GM12801 (cell line): ENCODE measurements around the gene RASSF4.

Experiments used
- CTCF ChIP-seq: IDR thresholded peaks from one replicate; pipeline ENCODE4 v1.5.1; 2011; ENCODE audit warnings: control low read depth; ENCODE audit not compliant: insufficient read length; ENCODE audit errors: extremely low read depth

The RASSF4 gene

GRCh38 chr10:44916429-44916828, 43.2 kb upstream of the RASSF4 start:
- TF ChIP-seq CTCF: no peak

DNA sequence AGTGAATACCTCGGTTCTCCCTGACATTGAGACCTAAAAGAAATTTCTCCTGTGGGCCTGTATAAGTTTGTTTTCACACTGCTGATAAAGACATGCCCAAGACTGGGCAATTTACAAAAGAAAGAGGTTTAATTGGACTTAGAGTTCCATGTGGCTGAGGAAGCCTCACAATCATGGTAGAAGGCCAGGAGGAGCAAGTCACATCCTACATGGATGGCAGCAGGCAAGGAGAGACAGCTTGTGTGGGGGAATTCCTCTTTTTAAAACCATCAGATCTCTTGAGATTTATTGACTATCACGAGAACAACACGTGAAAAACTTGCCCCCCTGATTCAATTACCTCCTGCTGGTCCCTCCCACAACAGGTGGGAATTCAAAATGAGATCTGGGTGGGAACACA, 41.8 kb upstream of the RASSF4 start:
- TF ChIP-seq CTCF: no peak

DNA sequence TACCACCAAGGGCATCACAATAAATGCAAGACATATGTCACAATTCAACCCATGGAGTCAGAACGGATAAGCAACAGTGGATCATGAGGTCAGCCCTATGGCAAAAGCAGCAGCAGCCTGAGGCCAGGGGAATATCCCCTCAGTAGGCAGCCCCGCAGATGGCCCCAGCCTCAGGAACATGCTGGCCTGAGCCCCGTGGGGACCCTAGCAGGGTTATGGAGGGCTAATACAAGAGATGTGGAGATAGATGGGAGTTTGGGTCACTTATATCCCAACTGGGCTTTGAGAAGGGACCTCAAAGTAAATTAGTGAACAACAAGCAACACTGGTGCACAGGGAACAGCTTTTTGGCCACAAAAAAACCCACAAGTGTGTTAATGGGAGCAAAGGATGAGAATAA, 39.4 kb upstream of the RASSF4 start:
- no peak for TF ChIP-seq CTCF

- no peak for TF ChIP-seq CTCF
Observed at GRCh38 chr10:44921061-44921460, 38.5 kb upstream of the RASSF4 start.

GRCh38 chr10:44921506-44921905, 38.1 kb upstream of the RASSF4 start:
- no peak for TF ChIP-seq CTCF

GRCh38 chr10:44922021-44922420, 37.6 kb upstream of the RASSF4 start:
- no peak for TF ChIP-seq CTCF

DNA sequence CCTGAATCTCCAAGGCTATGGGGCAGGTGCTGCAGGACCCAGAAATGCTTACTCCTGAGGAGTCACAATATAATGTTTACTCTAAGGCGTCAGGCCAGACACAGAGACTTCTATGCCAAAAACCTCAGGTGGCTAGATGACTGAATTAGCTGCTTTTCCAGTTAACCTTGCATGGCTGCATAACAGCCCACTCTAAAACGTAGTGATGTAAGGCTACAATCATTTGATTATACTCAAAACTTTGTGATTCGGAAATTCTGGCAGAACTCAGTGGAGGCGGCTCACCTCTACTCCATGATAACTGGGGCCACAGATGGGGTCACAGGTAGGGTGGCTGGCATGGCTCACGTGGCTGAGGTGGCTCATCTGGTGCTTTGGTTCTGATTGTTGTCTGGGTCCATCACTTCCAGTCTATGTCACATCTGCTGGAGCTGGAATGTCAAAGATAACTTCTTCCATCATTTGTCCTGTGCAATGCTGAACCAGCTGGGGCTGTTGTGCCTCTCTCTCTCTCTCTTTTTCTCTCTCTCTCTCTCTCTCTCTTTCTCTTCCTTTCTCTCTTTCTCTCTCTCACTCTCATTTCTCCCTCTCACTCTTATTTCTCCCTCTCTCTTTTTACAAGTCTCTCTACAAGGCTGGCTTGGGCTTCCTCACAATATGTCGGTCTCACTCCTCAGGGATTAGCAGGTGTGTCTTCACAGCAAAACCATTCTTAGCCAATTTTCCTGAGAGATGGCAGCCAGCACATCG, 36.6 kb upstream of the RASSF4 start:
- TF ChIP-seq CTCF: no peak
